Measurements from ENCODE around the gene CXCL8. TPM values are rescaled to one million over a fixed set of nuclear protein-coding genes. Genes with fewer than 3 reads are reported as not detected.

CXCL8 gene
- polyA plus RNA-seq, 1 experiment, result 4.3 TPM

GRCh38 chr4:73728091-73728741, 12.2 kb upstream of the CXCL8 start:
- no peaks in the 10 kb centered on the region for H3K27me3 ChIP-seq (ENCODE audit: control insufficient read depth, insufficient read depth, low read length)
- H3K4me3 ChIP-seq (ENCODE audit: low read depth, low read length), result no peak overlapping the region
- no peaks in the 10 kb centered on the region for H3K9me3 ChIP-seq (ENCODE audit: control insufficient read depth, insufficient read depth, low read length)
- TF ChIP-seq, protein P1, sequence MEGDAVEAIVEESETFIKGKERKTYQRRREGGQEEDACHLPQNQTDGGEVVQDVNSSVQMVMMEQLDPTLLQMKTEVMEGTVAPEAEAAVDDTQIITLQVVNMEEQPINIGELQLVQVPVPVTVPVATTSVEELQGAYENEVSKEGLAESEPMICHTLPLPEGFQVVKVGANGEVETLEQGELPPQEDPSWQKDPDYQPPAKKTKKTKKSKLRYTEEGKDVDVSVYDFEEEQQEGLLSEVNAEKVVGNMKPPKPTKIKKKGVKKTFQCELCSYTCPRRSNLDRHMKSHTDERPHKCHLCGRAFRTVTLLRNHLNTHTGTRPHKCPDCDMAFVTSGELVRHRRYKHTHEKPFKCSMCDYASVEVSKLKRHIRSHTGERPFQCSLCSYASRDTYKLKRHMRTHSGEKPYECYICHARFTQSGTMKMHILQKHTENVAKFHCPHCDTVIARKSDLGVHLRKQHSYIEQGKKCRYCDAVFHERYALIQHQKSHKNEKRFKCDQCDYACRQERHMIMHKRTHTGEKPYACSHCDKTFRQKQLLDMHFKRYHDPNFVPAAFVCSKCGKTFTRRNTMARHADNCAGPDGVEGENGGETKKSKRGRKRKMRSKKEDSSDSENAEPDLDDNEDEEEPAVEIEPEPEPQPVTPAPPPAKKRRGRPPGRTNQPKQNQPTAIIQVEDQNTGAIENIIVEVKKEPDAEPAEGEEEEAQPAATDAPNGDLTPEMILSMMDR (IDR thresholded peaks at IDR 0.05; ENCODE audit: low read depth, low read length), result no peak
- POLR2A ChIA-PET, result interaction anchor here (0.7 kb wide), 1 partner anchor 41 kb away, joined by 3 read pairs; no protein-coding TSS in a partner anchor
- no peak for DNase-seq (ENCODE audit: low read depth, low spot score)
- H3K27ac ChIP-seq (ENCODE audit: low read depth, low read length), result no peak overlapping the region
- CTCF ChIA-PET, result interaction anchor here (0.8 to 1.5 kb wide), 4 partner anchors 66 to 406 kb away, joined by 3 to 8 read pairs (median 3); no protein-coding TSS in a partner anchor

GRCh38 chr4:73729534-73730165, 10.7 kb upstream of the CXCL8 start:
- no peak overlapping the region for H3K27ac ChIP-seq (ENCODE audit: low read depth, low read length)
- POLR2A ChIA-PET, result no interaction called here
- TF ChIP-seq, protein P1 (IDR thresholded peaks at IDR 0.05; ENCODE audit: low read depth, low read length), result peak; percentile 94
- H3K4me3 ChIP-seq (ENCODE audit: low read depth, low read length), result no peak overlapping the region
- peak; percentile 70 for DNase-seq (ENCODE audit: low read depth, low spot score)
- no peaks in the 10 kb centered on the region for H3K27me3 ChIP-seq (ENCODE audit: control insufficient read depth, insufficient read depth, low read length)
- CTCF ChIA-PET, result interaction anchor here (0.6 to 4.4 kb wide), 39 partner anchors 8 to 404 kb away, joined by 3 to 25 read pairs (median 3); partner anchors contain the start of genes CXCL3, CXCL6 and CXCL8
- no peaks in the 10 kb centered on the region for H3K9me3 ChIP-seq (ENCODE audit: control insufficient read depth, insufficient read depth, low read length)

DNA sequence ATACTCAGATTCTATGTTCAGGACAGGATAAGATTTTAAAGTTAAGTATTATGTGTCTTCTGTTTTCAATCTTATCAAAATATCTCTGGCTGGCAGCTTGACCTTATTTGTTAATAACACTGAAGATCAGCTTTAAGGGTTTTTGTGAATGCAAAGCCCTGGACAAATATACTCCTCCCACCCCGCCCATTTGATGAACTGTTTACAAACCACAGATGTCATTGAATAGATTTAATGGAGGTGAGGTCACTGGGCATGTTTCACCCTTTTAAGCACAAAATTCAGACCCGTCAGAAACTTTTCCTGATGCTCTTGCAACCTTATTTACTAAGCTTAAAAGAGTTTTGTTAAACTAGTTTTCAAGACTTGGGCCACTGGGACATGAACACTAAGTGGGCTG, 10.1 kb upstream of the CXCL8 start:
- H3K9me3 ChIP-seq (ENCODE audit: control insufficient read depth, insufficient read depth, low read length), result no peaks in the 10 kb centered on the region
- no peak overlapping the region for H3K27ac ChIP-seq (ENCODE audit: low read depth, low read length)
- ChIA-PET CTCF (interaction anchor here (0.7 to 4.4 kb wide), 39 partner anchors 9 to 404 kb away, joined by 3 to 25 read pairs (median 4); partner anchors contain the start of genes CXCL3, CXCL6 and CXCL8), POLR2A (interaction anchor here (1.0 kb wide), 1 partner anchor 129 kb away, joined by 3 read pairs; no protein-coding TSS in a partner anchor)
- H3K27me3 ChIP-seq (ENCODE audit: control insufficient read depth, insufficient read depth, low read length), result no peaks in the 10 kb centered on the region
- no peak overlapping the region for H3K4me3 ChIP-seq (ENCODE audit: low read depth, low read length)
- no peak for DNase-seq (ENCODE audit: low read depth, low spot score)
- TF ChIP-seq, protein P1 (IDR thresholded peaks at IDR 0.05; ENCODE audit: low read depth, low read length), result no peak

GRCh38 chr4:73730867-73731266, 9.5 kb upstream of the CXCL8 start:
- Histone ChIP-seq H3K9me3 (ENCODE audit: control insufficient read depth, insufficient read depth, low read length) (no peaks in the 10 kb centered on the region), H3K27ac (ENCODE audit: low read depth, low read length) (no peak overlapping the region), H3K4me3 (ENCODE audit: low read depth, low read length) (no peak overlapping the region), H3K27me3 (ENCODE audit: control insufficient read depth, insufficient read depth, low read length) (no peaks in the 10 kb centered on the region)
- no peak for DNase-seq (ENCODE audit: low read depth, low spot score)
- TF ChIP-seq, protein P1 (IDR thresholded peaks at IDR 0.05; ENCODE audit: low read depth, low read length), result no peak
- CTCF ChIA-PET, result interaction anchor here (0.7 to 4.4 kb wide), 17 partner anchors 9 to 404 kb away, joined by 3 to 19 read pairs (median 6); partner anchors contain the start of gene CXCL8
- POLR2A ChIA-PET, result interaction anchor here (1.0 kb wide), 1 partner anchor 129 kb away, joined by 3 read pairs; no protein-coding TSS in a partner anchor
